Activated naive CD4-positive, alpha-beta T cell treated with anti-CD3 and anti-CD28 coated beads for 36 hours (primary cell): ENCODE measurements around the gene ADSS2. TPM values are rescaled to one million over a fixed set of nuclear protein-coding genes. Genes with fewer than 3 reads are reported as not detected.

Experiments
- CTCF ChIA-PET: fragments of 350-600 bp; sonication (Branson Sonifier 250); formaldehyde crosslinking; loops from one replicate; lab custom pipeline; 2021; ENCODE audit warnings: antibody characterized with exemption; lab: Charles Lee
- DNase-seq: peaks from one replicate; pipeline ENCODE4 v3.0.0-alpha.2; 2020
- H3K27ac Mint-ChIP-seq: one replicate; pipeline ENCODE4 v1.8.0; 2021; ENCODE audit warnings: mild to moderate bottlenecking, mixed read lengths
- H3K27me3 Mint-ChIP-seq: one replicate; pipeline ENCODE4 v1.8.0; 2021; ENCODE audit warnings: low read depth, mixed read lengths
- H3K36me3 Mint-ChIP-seq: one replicate; pipeline ENCODE4 v1.8.0; 2021; ENCODE audit warnings: low read depth, mixed read lengths
- H3K4me1 Mint-ChIP-seq: one replicate; pipeline ENCODE4 v1.8.0; 2021; ENCODE audit warnings: low read depth, mixed read lengths
- H3K4me3 Mint-ChIP-seq: one replicate; pipeline ENCODE4 v1.8.0; 2021; ENCODE audit warnings: mild to moderate bottlenecking, moderate library complexity, mixed read lengths
- H3K9me3 Mint-ChIP-seq: one replicate; pipeline ENCODE4 v1.8.0; 2021; ENCODE audit warnings: mixed read lengths
- intact Hi-C: fragments of 100-400 bp; cut with micrococcal nuclease; formaldehyde crosslinking; loops from one replicate; pipeline ENCODE4 v1.15.1; 2023
- total RNA-seq, 2 experiments: library from RNA; stranded (reverse); gene quantifications; one replicate each; pipeline ENCODE4 v1.2.3, GENCODE V29; 2021

The ADSS2 gene
- total RNA-seq, 2 experiments from 2014 or later = 45.9 to 47.3 TPM

DNA sequence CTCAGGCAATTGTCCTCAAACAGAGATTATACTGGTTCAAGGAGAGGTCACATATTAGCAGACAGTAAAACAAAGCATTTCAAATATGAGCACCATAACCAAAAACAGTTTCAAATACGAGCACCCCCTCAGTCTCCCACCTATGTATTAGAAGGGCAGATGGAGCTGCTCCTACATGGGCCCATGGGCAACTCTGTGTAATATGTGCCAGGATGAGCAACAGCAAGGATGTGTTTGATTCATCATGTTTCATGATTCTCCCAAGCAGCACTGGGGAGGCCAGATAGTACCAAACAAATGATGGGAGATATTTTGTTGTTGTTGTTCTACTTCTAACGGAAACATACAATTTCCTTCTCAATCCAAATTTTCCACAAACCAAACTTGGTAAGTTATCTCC is 8.9 kb downstream of the ADSS2 start:
- CTCF ChIA-PET = interaction anchor here (0.6 kb wide), 1 partner anchor 1149 kb away, joined by 3 read pairs; no protein-coding TSS in a partner anchor
- Mint-ChIP-seq H3K4me1 (peaks cover 58% of the 10 kb centered on the region), H3K9me3 (no peaks in the 10 kb centered on the region), H3K36me3 (peaks cover 10% of the 10 kb centered on the region), H3K27me3 (no peaks in the 10 kb centered on the region), H3K27ac (no peak overlapping the region), H3K4me3 (no peak overlapping the region)
- DNase-seq = no peak
- intact Hi-C loops = no loop called here

DNA sequence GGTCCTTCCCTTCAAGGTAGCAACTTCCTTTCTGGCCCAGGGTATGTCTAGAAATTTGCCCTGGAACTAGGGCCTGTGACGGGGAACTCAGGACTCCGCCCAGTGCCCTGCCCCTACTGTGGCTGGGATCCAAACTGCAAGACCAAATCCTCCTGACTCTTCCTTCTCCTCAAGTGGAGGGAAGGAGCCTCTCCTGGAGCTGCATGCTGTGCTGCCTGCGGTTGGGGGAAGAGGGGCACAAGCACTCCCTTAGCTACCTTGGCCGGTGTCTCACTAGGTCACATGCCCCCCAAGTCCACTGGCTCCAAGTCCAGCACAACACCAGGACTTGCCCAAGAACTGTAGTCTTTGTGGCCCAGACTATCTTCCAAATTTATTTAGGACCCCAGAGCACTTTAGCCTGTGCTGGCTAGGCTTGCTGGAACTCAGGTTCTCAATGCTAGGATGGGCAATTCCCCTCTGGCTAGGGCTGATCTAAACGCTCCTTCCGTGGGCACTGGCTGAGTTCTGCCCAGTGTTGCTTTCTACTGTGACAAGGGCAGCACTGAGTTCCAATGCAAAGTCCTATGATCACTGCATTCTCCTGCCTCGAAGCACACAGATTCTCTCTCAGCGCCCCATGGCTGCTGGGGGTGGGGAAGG is 12.2 kb downstream of the ADSS2 start:
- Mint-ChIP-seq H3K4me1 (peaks cover 56% of the 10 kb centered on the region), H3K9me3 (no peaks in the 10 kb centered on the region), H3K27ac (no peak overlapping the region), H3K4me3 (no peak overlapping the region), H3K36me3 (peaks cover 18% of the 10 kb centered on the region), H3K27me3 (no peaks in the 10 kb centered on the region)
- CTCF ChIA-PET = no interaction called here
- intact Hi-C loops = no loop called here
- DNase-seq = no peak

DNA sequence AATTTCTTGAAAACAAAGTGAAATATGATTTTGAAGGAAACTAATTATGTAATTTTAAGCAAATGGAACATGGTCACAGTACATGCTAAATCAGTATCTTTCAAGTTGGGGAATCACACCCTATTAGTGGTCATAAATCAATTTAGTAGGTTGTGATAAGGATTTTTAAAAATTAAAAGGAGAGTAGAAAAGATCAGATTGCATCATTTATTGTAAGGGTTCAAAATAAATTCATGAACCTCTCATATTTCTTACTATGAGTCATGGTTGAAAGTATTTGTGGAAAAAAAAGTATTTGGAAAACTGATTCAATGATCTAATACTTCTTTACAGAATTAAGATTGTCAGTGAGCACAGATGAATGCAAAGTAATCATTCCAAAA is 14.6 kb downstream of the ADSS2 start:
- Mint-ChIP-seq H3K36me3 (peaks cover 26% of the 10 kb centered on the region), H3K27ac (no peak overlapping the region), H3K4me1 (peaks cover 47% of the 10 kb centered on the region), H3K9me3 (no peaks in the 10 kb centered on the region), H3K27me3 (no peaks in the 10 kb centered on the region), H3K4me3 (no peak overlapping the region)
- intact Hi-C loops = no loop called here
- CTCF ChIA-PET = no interaction called here
- DNase-seq = no peak

DNA sequence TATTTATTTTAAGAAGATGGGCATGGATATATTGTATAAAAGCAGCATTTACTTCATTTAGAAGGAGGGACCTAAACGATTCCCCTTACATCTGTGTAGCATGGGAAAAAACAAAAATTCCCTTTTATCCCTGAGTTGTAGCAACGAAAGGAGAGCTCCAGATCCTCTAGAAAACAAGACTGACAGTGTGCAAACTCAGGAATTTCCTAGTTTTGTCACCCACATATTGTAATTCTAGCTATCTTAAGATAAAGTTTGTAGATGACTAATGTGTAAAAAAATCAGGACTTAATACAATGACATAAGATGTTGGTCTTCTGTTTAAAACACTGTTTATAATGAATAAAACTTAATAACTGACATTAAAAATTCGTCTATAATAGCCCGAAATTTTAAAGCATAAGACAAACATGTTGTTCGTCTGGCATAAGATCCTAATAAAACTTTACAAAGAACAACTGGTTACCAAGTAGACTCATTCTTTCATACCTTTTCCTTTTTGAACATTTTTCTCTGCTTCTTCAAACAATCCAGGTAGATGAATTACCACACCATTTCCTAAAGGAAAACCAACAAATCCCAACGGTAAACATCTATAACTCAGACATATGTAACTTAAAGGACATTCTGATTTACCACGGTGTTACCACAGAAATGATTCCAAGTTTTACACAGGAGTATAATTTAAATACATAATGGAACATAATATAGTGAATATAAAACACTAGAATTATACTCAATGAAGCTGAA is 15.2 kb downstream of the ADSS2 start:
- CTCF ChIA-PET = interaction anchor here (0.6 kb wide), 1 partner anchor 19 kb away, joined by 3 read pairs; no protein-coding TSS in a partner anchor
- peak overlapping the region; percentile 87 for H3K27ac Mint-ChIP-seq
- no peak for DNase-seq
- H3K9me3 Mint-ChIP-seq = no peaks in the 10 kb centered on the region
- peaks cover 26% of the 10 kb centered on the region for H3K36me3 Mint-ChIP-seq
- H3K27me3 Mint-ChIP-seq = no peaks in the 10 kb centered on the region
- intact Hi-C loops = no loop called here
- H3K4me3 Mint-ChIP-seq = no peak overlapping the region
- peaks cover 47% of the 10 kb centered on the region for H3K4me1 Mint-ChIP-seq

DNA sequence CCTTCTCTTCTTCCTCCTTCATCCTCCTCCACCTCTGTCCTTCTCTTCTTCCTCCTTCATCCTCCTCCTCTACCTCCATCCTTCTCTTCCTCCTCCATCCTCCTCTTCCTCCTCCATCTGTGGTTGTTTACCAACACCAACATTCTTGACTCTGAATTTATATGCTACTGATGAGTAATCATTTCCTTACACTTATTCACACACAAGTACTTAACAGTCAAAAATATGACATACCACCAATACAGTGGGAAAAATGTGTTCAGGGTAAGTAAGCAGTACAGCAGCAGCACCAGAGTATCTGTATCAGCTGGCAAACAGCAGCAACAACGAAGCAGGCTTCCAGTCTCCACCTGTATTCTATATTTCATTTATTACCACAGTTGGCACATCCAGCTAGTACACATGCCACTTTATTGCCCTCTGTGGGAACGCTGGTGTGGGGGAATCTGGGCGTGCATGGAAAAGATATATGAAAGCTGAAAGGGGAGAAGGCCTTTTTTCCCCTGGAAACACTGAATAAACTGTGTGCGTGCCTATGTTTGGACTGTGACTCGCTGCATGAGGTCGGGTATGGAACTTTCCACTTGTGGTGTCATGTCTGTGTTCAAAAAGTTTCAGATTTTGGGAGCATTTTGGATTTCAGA is 16.0 kb downstream of the ADSS2 start:
- H3K4me1 Mint-ChIP-seq = peaks cover 47% of the 10 kb centered on the region
- no peaks in the 10 kb centered on the region for H3K9me3 Mint-ChIP-seq
- CTCF ChIA-PET = no interaction called here
- H3K27ac Mint-ChIP-seq = peak overlapping the region; percentile 87
- H3K27me3 Mint-ChIP-seq = no peaks in the 10 kb centered on the region
- peak overlapping the region; percentile 11 for H3K4me3 Mint-ChIP-seq
- intact Hi-C loops = loop anchor here (1.0 kb wide), 1 partner anchor 15 kb away; no protein-coding TSS in a partner anchor
- H3K36me3 Mint-ChIP-seq = peaks cover 27% of the 10 kb centered on the region
- peak; percentile 31 for DNase-seq

DNA sequence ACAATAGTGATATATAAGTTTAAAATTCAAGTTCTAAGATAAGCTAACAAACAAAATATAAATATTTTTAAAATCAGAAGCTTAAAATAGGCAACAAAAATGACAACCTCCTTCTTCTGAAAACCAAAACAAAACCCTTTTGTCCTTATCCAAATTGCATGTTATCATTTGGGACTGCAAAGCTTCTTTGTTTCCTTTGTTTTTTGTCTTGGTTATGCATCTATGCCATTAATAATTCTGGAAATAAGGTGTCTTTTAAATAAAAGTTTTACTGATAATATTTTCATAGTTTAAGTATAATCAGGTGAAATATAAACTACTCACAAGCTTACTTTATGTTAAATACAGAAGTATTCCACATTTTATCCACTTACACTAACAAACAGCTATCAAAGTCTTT is 20.5 kb downstream of the ADSS2 start:
- Mint-ChIP-seq H3K27me3 (no peaks in the 10 kb centered on the region), H3K36me3 (peaks cover 32% of the 10 kb centered on the region), H3K4me1 (peaks cover 19% of the 10 kb centered on the region), H3K9me3 (no peaks in the 10 kb centered on the region), H3K4me3 (no peak overlapping the region), H3K27ac (no peak overlapping the region)
- intact Hi-C loops = no loop called here
- CTCF ChIA-PET = interaction anchor here (0.7 kb wide), 1 partner anchor 627 kb away, joined by 5 read pairs; no protein-coding TSS in a partner anchor
- no peak for DNase-seq

DNA sequence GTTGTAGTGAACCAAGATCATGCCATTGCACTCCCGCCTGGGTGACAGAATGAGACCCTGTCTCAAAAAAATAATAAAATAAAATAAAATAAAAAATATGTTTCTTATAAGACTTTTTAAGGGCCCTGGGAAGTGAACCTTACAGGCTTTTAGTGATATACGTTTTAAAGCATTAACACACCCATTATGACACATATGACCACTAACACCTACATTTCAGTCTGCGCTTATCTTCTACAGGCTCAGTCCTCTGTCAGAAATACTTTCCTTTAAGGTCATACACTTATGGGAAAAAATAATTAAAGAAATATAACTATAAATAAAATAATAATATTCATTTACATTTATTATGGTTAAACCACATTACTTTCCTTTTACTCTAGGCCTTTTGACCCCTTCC is 21.9 kb downstream of the ADSS2 start:
- no peak for DNase-seq
- Mint-ChIP-seq H3K4me1 (peaks cover 10% of the 10 kb centered on the region), H3K27me3 (no peaks in the 10 kb centered on the region), H3K4me3 (no peak overlapping the region), H3K9me3 (no peaks in the 10 kb centered on the region), H3K36me3 (peaks cover 26% of the 10 kb centered on the region), H3K27ac (no peak overlapping the region)
- intact Hi-C loops = no loop called here
- CTCF ChIA-PET = no interaction called here

DNA sequence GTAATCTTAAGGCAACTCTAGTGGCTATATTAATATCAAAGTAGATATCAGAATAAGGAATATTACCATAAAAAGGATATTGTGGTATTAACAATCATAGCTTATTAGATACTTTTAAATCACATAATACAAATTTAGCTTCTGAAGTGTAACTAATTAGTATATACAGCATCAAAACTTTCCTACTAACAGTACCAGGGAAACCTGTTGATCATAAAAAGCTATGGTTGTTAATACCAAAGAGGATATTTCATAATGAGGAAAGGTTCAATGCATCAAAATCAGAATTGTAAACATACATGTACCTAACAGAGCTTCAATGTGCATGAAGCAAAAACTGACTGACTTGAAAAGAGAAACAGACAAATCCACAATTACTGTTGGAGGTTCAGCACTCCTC is 24.1 kb downstream of the ADSS2 start:
- no peak overlapping the region for H3K4me3 Mint-ChIP-seq
- no peaks in the 10 kb centered on the region for H3K9me3 Mint-ChIP-seq
- intact Hi-C loops = no loop called here
- no peaks in the 10 kb centered on the region for H3K27me3 Mint-ChIP-seq
- CTCF ChIA-PET = no interaction called here
- no peak overlapping the region for H3K27ac Mint-ChIP-seq
- no peak for DNase-seq
- peaks cover 31% of the 10 kb centered on the region for H3K36me3 Mint-ChIP-seq
- peaks cover 7% of the 10 kb centered on the region for H3K4me1 Mint-ChIP-seq

DNA sequence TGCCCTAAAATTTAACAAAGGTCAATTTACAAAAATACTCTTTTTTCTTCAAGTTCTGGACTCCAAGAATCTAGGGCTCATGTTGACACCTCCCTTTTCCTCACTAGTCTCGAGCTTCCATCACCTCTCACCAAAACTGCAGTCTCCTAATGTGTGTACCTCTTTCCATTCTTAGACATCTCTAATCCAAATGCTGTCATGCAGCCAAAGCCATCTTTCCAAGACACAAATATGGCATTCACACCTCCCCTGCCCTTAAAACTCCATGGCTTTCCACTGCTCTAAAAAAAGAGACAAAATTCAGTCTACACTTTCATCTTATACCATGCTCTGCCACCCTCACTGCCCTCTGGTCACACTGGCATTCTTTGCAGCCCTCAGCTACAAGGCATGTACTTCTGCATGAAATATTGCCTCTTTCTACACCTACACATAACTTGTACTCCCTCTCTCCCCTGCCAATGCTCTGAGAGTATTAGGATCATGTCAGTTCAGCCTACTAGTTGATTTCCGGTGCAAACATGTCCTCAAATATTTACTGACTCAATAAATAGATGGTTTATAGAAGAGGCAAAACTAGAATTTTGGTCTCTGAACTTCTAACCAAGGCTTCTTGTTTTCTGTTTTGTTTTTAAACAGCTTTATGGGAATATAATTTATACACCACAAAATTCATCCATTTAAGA is 26.9 kb downstream of the ADSS2 start:
- Mint-ChIP-seq H3K9me3 (no peaks in the 10 kb centered on the region), H3K4me3 (no peak overlapping the region), H3K27me3 (no peaks in the 10 kb centered on the region), H3K27ac (no peak overlapping the region), H3K4me1 (peaks cover 7% of the 10 kb centered on the region), H3K36me3 (peaks cover 28% of the 10 kb centered on the region)
- intact Hi-C loops = no loop called here
- CTCF ChIA-PET = no interaction called here
- DNase-seq = no peak

DNA sequence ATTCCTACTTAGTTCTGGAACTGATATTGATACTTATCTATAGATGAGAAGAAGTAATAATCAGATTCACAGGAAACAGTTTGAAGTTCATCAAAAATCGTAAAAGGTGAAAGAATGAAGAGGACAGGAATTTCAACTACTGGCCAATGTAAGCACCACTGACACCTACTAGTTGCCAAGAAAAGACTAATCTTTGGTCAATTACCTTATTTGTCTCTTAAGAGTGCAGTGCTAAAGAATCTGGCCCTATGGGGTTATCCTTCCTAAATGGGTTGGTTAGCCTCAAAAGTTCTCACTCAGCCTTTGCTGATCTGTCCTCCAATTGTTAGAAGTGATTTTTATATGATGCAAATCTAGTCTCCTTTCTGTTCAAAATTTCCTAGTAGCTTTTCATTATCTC is 29.5 kb downstream of the ADSS2 start:
- Mint-ChIP-seq H3K27me3 (no peaks in the 10 kb centered on the region), H3K4me3 (no peak overlapping the region), H3K4me1 (peaks cover 2% of the 10 kb centered on the region), H3K27ac (no peak overlapping the region), H3K9me3 (no peaks in the 10 kb centered on the region), H3K36me3 (peaks cover 39% of the 10 kb centered on the region)
- DNase-seq = no peak
- CTCF ChIA-PET = interaction anchor here (0.8 kb wide), 1 partner anchor 161 kb away, joined by 3 read pairs; no protein-coding TSS in a partner anchor
- intact Hi-C loops = no loop called here

DNA sequence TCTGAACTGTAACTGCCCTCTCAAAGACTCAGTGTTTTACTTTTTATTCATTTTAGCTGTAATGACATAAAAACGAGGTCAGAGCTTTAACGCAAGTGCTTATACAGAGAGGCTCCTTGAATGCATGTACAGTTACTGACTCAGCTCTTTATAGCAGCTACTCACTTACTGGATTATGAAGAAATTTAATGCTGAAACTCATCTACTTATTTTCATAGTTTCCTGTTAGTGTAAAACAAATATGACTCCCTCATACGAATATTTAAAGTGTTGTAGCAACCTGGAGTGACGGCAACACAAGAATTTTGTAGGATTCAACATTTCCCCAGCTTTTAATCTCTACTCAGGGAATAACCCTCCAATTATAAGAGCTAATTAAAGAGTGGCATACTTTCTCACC is 32.7 kb downstream of the ADSS2 start:
- CTCF ChIA-PET = no interaction called here
- H3K4me1 Mint-ChIP-seq = peaks cover 2% of the 10 kb centered on the region
- no peak for DNase-seq
- no peak overlapping the region for H3K4me3 Mint-ChIP-seq
- no peak overlapping the region for H3K27ac Mint-ChIP-seq
- peaks cover 51% of the 10 kb centered on the region for H3K36me3 Mint-ChIP-seq
- H3K27me3 Mint-ChIP-seq = no peaks in the 10 kb centered on the region
- intact Hi-C loops = no loop called here
- no peaks in the 10 kb centered on the region for H3K9me3 Mint-ChIP-seq

DNA sequence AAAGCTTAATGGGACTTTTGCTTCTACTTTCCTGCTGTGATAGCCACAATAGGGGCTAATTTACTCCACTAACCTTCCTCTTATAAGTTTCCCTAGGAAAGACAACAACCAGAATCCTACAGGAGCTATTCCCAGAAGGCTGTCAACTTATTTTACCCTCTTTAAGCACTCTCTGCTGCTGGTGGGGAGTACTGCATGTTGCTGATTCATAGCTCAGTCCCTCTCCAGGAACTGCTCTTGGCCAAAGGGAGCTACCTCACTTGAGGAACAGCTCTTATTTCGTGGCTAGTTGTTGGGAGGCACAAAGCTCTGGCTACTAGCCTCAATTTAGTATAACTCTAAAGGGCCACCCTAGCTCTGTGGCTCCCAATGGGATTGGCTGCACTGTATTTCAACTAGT is 37.2 kb downstream of the ADSS2 start:
- DNase-seq = no peak
- CTCF ChIA-PET = interaction anchor here (1.1 kb wide), 1 partner anchor 115 kb away, joined by 6 read pairs; no protein-coding TSS in a partner anchor
- no peaks in the 10 kb centered on the region for H3K9me3 Mint-ChIP-seq
- no peak overlapping the region for H3K4me3 Mint-ChIP-seq
- peaks cover 74% of the 10 kb centered on the region for H3K36me3 Mint-ChIP-seq
- H3K4me1 Mint-ChIP-seq = peaks cover 4% of the 10 kb centered on the region
- intact Hi-C loops = no loop called here
- no peak overlapping the region for H3K27ac Mint-ChIP-seq
- no peaks in the 10 kb centered on the region for H3K27me3 Mint-ChIP-seq
